Mesenchymal stem cell (in vitro differentiated cells and primary cell): ENCODE results near the gene TTLL10.

Experiments used
- DNase-seq: peaks from one replicate; pipeline ENCODE4 v3.0.0-alpha.2; 2013
- H2AFZ ChIP-seq: one replicate; pipeline ENCODE4 v1.6.1; 2013; ENCODE audit warnings: low read depth, mild to moderate bottlenecking, control low read depth, inconsistent platforms, low read length, moderate library complexity
- H2AK5ac ChIP-seq: 2 replicates; pipeline ENCODE4 v1.6.1; 2013; ENCODE audit warnings: low read length, moderate library complexity, mild to moderate bottlenecking, inconsistent platforms; ENCODE audit not compliant: severe bottlenecking
- H2BK120ac ChIP-seq: one replicate; pipeline ENCODE4 v1.6.1; 2013; ENCODE audit warnings: low read depth, mild to moderate bottlenecking, inconsistent platforms, low read length, moderate library complexity
- H2BK12ac ChIP-seq, 2 experiments: one replicate each; pipeline ENCODE4 v1.6.1; 2013; ENCODE audit warnings: inconsistent platforms in 2 of 2, low read length in 2 of 2, mild to moderate bottlenecking in 2 of 2, moderate library complexity in 2 of 2, control low read depth in 1 of 2
- H2BK15ac ChIP-seq: one replicate; pipeline ENCODE4 v1.6.1; 2013; ENCODE audit warnings: mild to moderate bottlenecking, low read depth, inconsistent platforms; ENCODE audit not compliant: poor library complexity, severe bottlenecking
- H2BK5ac ChIP-seq: 2 replicates; pipeline ENCODE4 v1.6.1; 2013; ENCODE audit warnings: low read depth, mild to moderate bottlenecking, low read length, control low read depth, inconsistent platforms; ENCODE audit not compliant: poor library complexity, severe bottlenecking
- H3K14ac ChIP-seq, 2 experiments: one replicate each; pipeline ENCODE4 v1.6.1; 2013; ENCODE audit warnings: inconsistent platforms in 2 of 2, low read length in 2 of 2, control low read depth in 1 of 2, mild to moderate bottlenecking in 1 of 2, moderate library complexity in 1 of 2
- H3K18ac ChIP-seq, 2 experiments: one replicate each; pipeline ENCODE4 v1.6.1; 2013; ENCODE audit warnings: inconsistent platforms in 2 of 2, low read length in 2 of 2, control low read depth in 1 of 2, low read depth in 1 of 2, mild to moderate bottlenecking in 1 of 2
- H3K23ac ChIP-seq, 2 experiments: one replicate each; pipeline ENCODE4 v1.6.1; 2013; ENCODE audit warnings: inconsistent platforms in 2 of 2, low read length in 2 of 2, mild to moderate bottlenecking in 2 of 2, moderate library complexity in 2 of 2, control low read depth in 1 of 2
- H3K27ac ChIP-seq: 2 replicates; pipeline ENCODE4 v1.5.1; 2013; ENCODE audit warnings: mild to moderate bottlenecking, moderate library complexity, low read length, control low read depth, inconsistent platforms; ENCODE audit not compliant: poor library complexity, severe bottlenecking
- H3K27me3 ChIP-seq, 2 experiments: 2 replicates each; pipeline versions ENCODE4 v1.6.1 to v1.7.0; 2013; ENCODE audit warnings: low read length in 2 of 2, mild to moderate bottlenecking in 2 of 2, moderate library complexity in 2 of 2, control low read depth in 1 of 2, inconsistent platforms in 1 of 2; ENCODE audit not compliant: control insufficient read depth in 1 of 2, insufficient read depth in 1 of 2
- H3K36me3 ChIP-seq, 2 experiments: 2 replicates each; pipeline versions ENCODE4 v1.6.1 to v1.7.0; 2013; ENCODE audit warnings: low read length in 2 of 2, control low read depth in 1 of 2, inconsistent platforms in 1 of 2, low read depth in 1 of 2, mild to moderate bottlenecking in 1 of 2; ENCODE audit not compliant: insufficient read depth in 2 of 2, control insufficient read depth in 1 of 2
- H3K4ac ChIP-seq, 2 experiments: one replicate each; pipeline ENCODE4 v1.6.1; 2013; ENCODE audit warnings: inconsistent platforms in 2 of 2, low read length in 2 of 2, mild to moderate bottlenecking in 2 of 2, moderate library complexity in 2 of 2, control low read depth in 1 of 2, low read depth in 1 of 2
- H3K4me1 ChIP-seq: 2 replicates; pipeline ENCODE4 v1.6.1; 2013; ENCODE audit warnings: low read depth, low read length, control low read depth; ENCODE audit not compliant: control insufficient read depth, insufficient read depth
- H3K4me2 ChIP-seq: 2 replicates; pipeline ENCODE4 v1.6.1; 2013; ENCODE audit warnings: low read length, mild to moderate bottlenecking, inconsistent platforms; ENCODE audit not compliant: poor library complexity, severe bottlenecking
- H3K4me3 ChIP-seq, 2 experiments: 2 replicates each; pipeline versions ENCODE4 v1.5.1 to v1.7.0; 2013; ENCODE audit warnings: low read length in 2 of 2, mild to moderate bottlenecking in 2 of 2, control low read depth in 1 of 2, low read depth in 1 of 2; ENCODE audit not compliant: insufficient read depth in 1 of 2
- H3K79me1 ChIP-seq: replicated peaks from 2 replicates; pipeline ENCODE4 v1.6.1; 2013; ENCODE audit warnings: mild to moderate bottlenecking, control low read depth, low read length, inconsistent platforms; ENCODE audit not compliant: poor library complexity, severe bottlenecking
- H3K9ac ChIP-seq: 2 replicates; pipeline ENCODE4 v1.7.0; 2013; ENCODE audit warnings: mild to moderate bottlenecking, low read length, moderate library complexity
- H3K9me3 ChIP-seq: 2 replicates; pipeline ENCODE4 v1.7.0; 2013; ENCODE audit warnings: mild to moderate bottlenecking, low read length; ENCODE audit not compliant: control insufficient read depth
- H4K8ac ChIP-seq: one replicate; pipeline ENCODE4 v1.6.1; 2013; ENCODE audit warnings: inconsistent platforms, mild to moderate bottlenecking, low read length, moderate library complexity
- H4K91ac ChIP-seq: one replicate; pipeline ENCODE4 v1.6.1; 2013; ENCODE audit warnings: mild to moderate bottlenecking, low read length, inconsistent platforms
- WGBS: methylation state at CpG from one replicate; pipeline ENCODE4 v1.1.7; 2013; ENCODE audit warnings: mixed read lengths; 5-methylcytosine and 5-hydroxymethylcytosine counted together

Gene TTLL10

GRCh38 chr1:1157914-1158710 is 15.6 kb upstream of the TTLL10 start:
- peak overlapping the region in 1 of 2 experiments; percentile 46 for H3K23ac ChIP-seq
- peak overlapping the region; percentile 98 for H2BK15ac ChIP-seq
- peak overlapping the region; percentile 86 for H3K4me2 ChIP-seq
- peak overlapping the region; percentile 98 for H2BK120ac ChIP-seq
- peak; percentile 37 for DNase-seq
- no peak overlapping the region for H3K27ac ChIP-seq
- H3K18ac ChIP-seq: peak overlapping the region; percentile 90 to 97
- H3K27me3 ChIP-seq: peaks cover 0 to 23% of the 10 kb centered on the region in 2 experiments
- peak overlapping the region in 1 of 2 experiments; percentile 95 for H3K14ac ChIP-seq
- WGBS: 38% methylated on average over 43 of the region's 46 CpGs
- peaks cover 40% of the 10 kb centered on the region for H3K4me1 ChIP-seq
- peak overlapping the region; percentile 98 for H4K91ac ChIP-seq
- H4K8ac ChIP-seq: peak overlapping the region; percentile 97
- H3K79me1 ChIP-seq: peaks cover 1% of the 10 kb centered on the region
- H3K36me3 ChIP-seq: peaks cover 0 to 15% of the 10 kb centered on the region in 2 experiments
- H2AK5ac ChIP-seq: peak overlapping the region; percentile 90
- peak overlapping the region; percentile 89 for H3K9ac ChIP-seq
- peak overlapping the region; percentile 69 to 96 for H3K4ac ChIP-seq
- peak overlapping the region; percentile 68 for H2BK5ac ChIP-seq
- H2BK12ac ChIP-seq: peak overlapping the region; percentile 9 to 94
- H3K9me3 ChIP-seq: no peaks in the 10 kb centered on the region
- H2AFZ ChIP-seq: peak overlapping the region; percentile 47
- peak overlapping the region; percentile 39 to 80 for H3K4me3 ChIP-seq

DNA sequence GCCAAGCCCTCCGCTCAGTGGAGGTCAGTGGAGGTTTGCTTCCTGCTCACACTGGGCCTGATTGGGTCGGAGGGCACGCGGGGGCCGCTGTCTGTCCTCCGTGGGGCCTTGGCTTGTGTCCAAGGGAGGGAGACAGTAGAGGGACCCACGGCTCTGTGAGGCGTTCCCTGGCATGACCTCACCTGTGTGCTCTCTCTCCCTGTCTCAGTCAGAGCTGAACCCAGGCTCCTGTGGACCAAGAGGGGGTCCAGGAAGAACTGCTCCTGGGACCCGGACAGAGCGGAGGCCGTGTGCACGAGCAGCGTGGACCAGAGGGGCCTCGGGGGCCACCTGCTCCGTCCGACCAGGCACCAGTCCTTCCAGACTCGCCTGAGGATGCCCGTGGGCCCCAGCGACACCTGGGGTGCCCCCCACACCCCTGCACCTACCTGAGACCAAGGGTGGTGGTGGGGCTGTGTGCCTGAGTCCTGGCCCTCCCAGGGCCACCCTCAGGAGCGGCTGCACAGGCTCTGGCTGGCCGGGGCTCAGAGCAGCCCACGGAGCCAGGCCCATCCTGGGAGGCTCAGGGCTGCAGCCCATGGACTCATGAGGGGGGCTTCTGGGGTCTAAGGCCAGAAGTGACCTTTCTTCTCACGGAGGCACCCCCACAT is 13.3 kb upstream of the TTLL10 start:
- H2AFZ ChIP-seq: no peak overlapping the region
- DNase-seq: no peak
- no peak overlapping the region for H2BK120ac ChIP-seq
- H4K91ac ChIP-seq: no peak overlapping the region
- H3K4me2 ChIP-seq: no peak overlapping the region
- peak overlapping the region; percentile 4 for H2AK5ac ChIP-seq
- H2BK12ac ChIP-seq: no peak overlapping the region
- H2BK5ac ChIP-seq: no peak overlapping the region
- H3K4ac ChIP-seq: no peak overlapping the region
- no peak overlapping the region for H3K23ac ChIP-seq
- peaks cover 0 to 15% of the 10 kb centered on the region in 2 experiments for H3K36me3 ChIP-seq
- peaks cover 0 to 46% of the 10 kb centered on the region in 2 experiments for H3K27me3 ChIP-seq
- peaks cover 1% of the 10 kb centered on the region for H3K79me1 ChIP-seq
- H3K9ac ChIP-seq: no peak overlapping the region
- no peak overlapping the region for H3K27ac ChIP-seq
- no peak overlapping the region for H4K8ac ChIP-seq
- no peak overlapping the region for H2BK15ac ChIP-seq
- H3K9me3 ChIP-seq: no peaks in the 10 kb centered on the region
- no peak overlapping the region for H3K4me3 ChIP-seq
- no peak overlapping the region for H3K18ac ChIP-seq
- WGBS: 93% methylated on average over 17 of the region's 23 CpGs
- peaks cover 60% of the 10 kb centered on the region for H3K4me1 ChIP-seq
- no peak overlapping the region for H3K14ac ChIP-seq

GRCh38 chr1:1161078-1161682 is 12.5 kb upstream of the TTLL10 start:
- Histone ChIP-seq H3K4me1 (peaks cover 65% of the 10 kb centered on the region), H3K18ac (no peak overlapping the region), H3K14ac (no peak overlapping the region), H2AK5ac (peak overlapping the region; percentile 57), H2BK15ac (no peak overlapping the region), H3K27me3 (peaks cover 0 to 53% of the 10 kb centered on the region in 2 experiments), H4K91ac (no peak overlapping the region), H2BK12ac (no peak overlapping the region), H2AFZ (no peak overlapping the region), H3K23ac (no peak overlapping the region), H3K9ac (no peak overlapping the region), H3K4ac (no peak overlapping the region), H4K8ac (no peak overlapping the region), H3K9me3 (no peaks in the 10 kb centered on the region), H3K4me2 (no peak overlapping the region), H2BK5ac (no peak overlapping the region), H3K36me3 (peaks cover 0 to 15% of the 10 kb centered on the region in 2 experiments), H2BK120ac (no peak overlapping the region), H3K27ac (no peak overlapping the region), H3K79me1 (peaks cover 1% of the 10 kb centered on the region), H3K4me3 (no peak overlapping the region)
- WGBS: 92% methylated on average over 25 of the region's 29 CpGs
- DNase-seq: no peak

- Histone ChIP-seq H3K4me3 (no peak overlapping the region), H3K79me1 (peaks cover 1% of the 10 kb centered on the region), H3K27ac (no peak overlapping the region), H2BK12ac (no peak overlapping the region), H2BK5ac (no peak overlapping the region), H3K4me1 (peaks cover 65% of the 10 kb centered on the region), H3K36me3 (peaks cover 0 to 15% of the 10 kb centered on the region in 2 experiments), H3K4me2 (no peak overlapping the region), H4K91ac (no peak overlapping the region), H3K4ac (no peak overlapping the region), H2BK15ac (no peak overlapping the region), H3K14ac (no peak overlapping the region), H3K27me3 (peaks cover 0 to 54% of the 10 kb centered on the region in 2 experiments), H2AFZ (no peak overlapping the region), H2AK5ac (peak overlapping the region; percentile 68), H2BK120ac (no peak overlapping the region), H3K23ac (no peak overlapping the region), H3K9ac (no peak overlapping the region), H3K9me3 (no peaks in the 10 kb centered on the region), H4K8ac (no peak overlapping the region), H3K18ac (no peak overlapping the region)
- WGBS: 89% methylated on average over 17 of the region's 17 CpGs
- no peak for DNase-seq
Measured at GRCh38 chr1:1161683-1162079, 12.0 kb upstream of the TTLL10 start.
